Stimulated activated CD4-positive, alpha-beta T cell treated with anti-CD3 and anti-CD28 coated beads, Interleukin-4, amount 100 ng/mL, for 48 hours (primary cell): Measurements from ENCODE around the gene GJC1.

ENCODE experiments used
- DNase-seq, 2 donors: peaks; one replicate each; pipeline ENCODE4 v3.0.0-alpha.2; 2020; ENCODE audit warnings: low read depth in 2 of 2

The GJC1 gene

GRCh38 chr17:44777394-44778348 is 52.4 kb downstream of the GJC1 start:
- DNase-seq: no peak

- DNase-seq: no peak
Measured at GRCh38 chr17:44776628-44777393, 53.3 kb downstream of the GJC1 start.

- peak in 1 of 2 donors; percentile 24 for DNase-seq
Measured at GRCh38 chr17:44775838-44776621, 54.1 kb downstream of the GJC1 start.

GRCh38 chr17:44775136-44775837 is 54.8 kb downstream of the GJC1 start:
- peak; percentile 94 to 97 for DNase-seq

- peak; percentile 85 to 94 for DNase-seq
Measured at GRCh38 chr17:44774271-44775135, 55.6 kb downstream of the GJC1 start.

- DNase-seq: no peak
Measured at GRCh38 chr17:44773140-44773539, 56.9 kb downstream of the GJC1 start.

GRCh38 chr17:44772308-44773045 is 57.6 kb downstream of the GJC1 start:
- DNase-seq: no peak

- DNase-seq: no peak
Measured at GRCh38 chr17:44770166-44770925, 59.7 kb downstream of the GJC1 start.

GRCh38 chr17:44769647-44770084 is 60.4 kb downstream of the GJC1 start:
- no peak for DNase-seq

- DNase-seq: no peak
Measured at GRCh38 chr17:44769230-44769629, 60.9 kb downstream of the GJC1 start.

GRCh38 chr17:44768505-44769142 is 61.5 kb downstream of the GJC1 start:
- DNase-seq: no peak

GRCh38 chr17:44767493-44767892 is 62.6 kb downstream of the GJC1 start:
- DNase-seq: no peak

GRCh38 chr17:44766409-44767038 is 63.6 kb downstream of the GJC1 start:
- no peak for DNase-seq

- DNase-seq: no peak
Measured at GRCh38 chr17:44765965-44766364, 64.1 kb downstream of the GJC1 start.

- no peak for DNase-seq
Measured at GRCh38 chr17:44763170-44763569, 66.9 kb downstream of the GJC1 start.

- no peak for DNase-seq
Measured at GRCh38 chr17:44761932-44762810, 67.9 kb downstream of the GJC1 start.
